Fibroblast of villous mesenchyme (primary cell): Measurements from ENCODE around the gene RNF19B. TPM values are rescaled to one million over a fixed set of nuclear protein-coding genes. Genes with fewer than 3 reads are reported as not detected.
A peak's percentile ranks its signal among the peaks of the same experiment; 100 is the strongest.

Experiments used
- DNase-seq: peaks from one replicate; pipeline ENCODE4 v3.0.0-alpha.2; 2010; ENCODE audit warnings: low read depth
- H3K4me3 ChIP-seq: 2 replicates; pipeline ENCODE4 v1.5.1; 2011; ENCODE audit warnings: low read depth, mild to moderate bottlenecking, low read length
- CTCF ChIP-seq: IDR thresholded peaks from 2 replicates; pipeline ENCODE4 v1.5.1; 2012; ENCODE audit warnings: low read depth, mild to moderate bottlenecking, low read length; ENCODE audit not compliant: insufficient read depth
- total RNA-seq: library from RNA; depleted of rRNA; stranded (reverse); fragments of >200 nt; gene quantifications from 2 replicates; pipeline ENCODE4 v1.2.3, GENCODE V29; 2012

Gene RNF19B
- total RNA-seq, 1 donor = 9.5 TPM

- DNase-seq = peak; percentile 97
- no peak for TF ChIP-seq CTCF
- no peak overlapping the region for H3K4me3 ChIP-seq
These were observed 28.1 kb upstream of the RNF19B start for GRCh38 chr1:32992489-32993323.

GRCh38 chr1:32991819-32992488, 27.3 kb upstream of the RNF19B start:
- H3K4me3 ChIP-seq = no peak overlapping the region
- no peak for TF ChIP-seq CTCF
- DNase-seq = no peak

GRCh38 chr1:32991386-32991785, 26.8 kb upstream of the RNF19B start:
- no peak for TF ChIP-seq CTCF
- H3K4me3 ChIP-seq = no peak overlapping the region
- no peak for DNase-seq

GRCh38 chr1:32990887-32991286, 26.3 kb upstream of the RNF19B start:
- TF ChIP-seq CTCF = no peak
- DNase-seq = no peak
- H3K4me3 ChIP-seq = no peak overlapping the region

GRCh38 chr1:32989160-32990050, 24.8 kb upstream of the RNF19B start:
- H3K4me3 ChIP-seq = no peak overlapping the region
- DNase-seq = peak; percentile 98
- no peak for TF ChIP-seq CTCF

- peak; percentile 79 for DNase-seq
- TF ChIP-seq CTCF = no peak
- H3K4me3 ChIP-seq = no peak overlapping the region
These were observed 24.1 kb upstream of the RNF19B start for GRCh38 chr1:32988665-32989064.
